Uterus (tissue), 2 donors: Measurements from ENCODE around the gene SLC38A7.

Experiments used
- CTCF ChIP-seq, 4 experiments: fragments of 200-600 bp in 2 of 4; fragments of 450-650 bp in 2 of 4; sonication (generic) in 2 of 4; IDR thresholded peaks; one replicate each; pipeline ENCODE4 v1.5.1; 2016 to 2019; ENCODE audit warnings: antibody characterized with exemption in 4 of 4, mild to moderate bottlenecking in 2 of 4, moderate library complexity in 1 of 4
- POLR2A ChIP-seq, 2 donors: fragments of 450-650 bp; IDR thresholded peaks; one replicate each; pipeline ENCODE4 v1.6.1; 2016; ENCODE audit warnings: antibody characterized with exemption in 2 of 2, mild to moderate bottlenecking in 1 of 2, moderate library complexity in 1 of 2

- TF ChIP-seq CTCF (IDR thresholded peaks at IDR 0.05) (no peak), POLR2A (IDR thresholded peaks at IDR 0.05) (no peak)
These were observed 4.8 kb downstream of the SLC38A7 start for GRCh38 chr16:58679763-58680162.
